Parathyroid adenoma (tissue), 2 donors: ENCODE data around the gene EXOSC7.

Experiments
- H2AFZ ChIP-seq: fragments of 300-600 bp; sonication (generic); one replicate; pipeline ENCODE4 v1.7.0; 2017; ENCODE audit warnings: antibody characterized with exemption, mild to moderate bottlenecking
- H3K27ac ChIP-seq: fragments of 300-600 bp; sonication (generic); one replicate; pipeline ENCODE4 v1.7.0; 2017
- H3K27me3 ChIP-seq: fragments of 300-600 bp; sonication (generic); one replicate; pipeline ENCODE4 v1.7.0; 2017; ENCODE audit warnings: low read length; ENCODE audit not compliant: control insufficient read depth, insufficient read depth
- H3K36me3 ChIP-seq: fragments of 300-600 bp; sonication (generic); one replicate; pipeline ENCODE4 v1.7.0; 2017; ENCODE audit warnings: low read length; ENCODE audit not compliant: control insufficient read depth, insufficient read depth
- H3K4me1 ChIP-seq: fragments of 300-600 bp; sonication (generic); one replicate; pipeline ENCODE4 v1.7.0; 2017; ENCODE audit warnings: control low read depth
- H3K4me2 ChIP-seq: fragments of 300-600 bp; sonication (generic); one replicate; pipeline ENCODE4 v1.7.0; 2017; ENCODE audit warnings: low read length
- H3K4me3 ChIP-seq: fragments of 300-600 bp; sonication (generic); one replicate; pipeline ENCODE4 v1.7.0; 2017; ENCODE audit warnings: low read depth, low read length
- H3K79me2 ChIP-seq: fragments of 300-600 bp; sonication (generic); one replicate; pipeline ENCODE4 v1.7.0; 2017; ENCODE audit warnings: control low read depth
- H3K9ac ChIP-seq: fragments of 300-600 bp; sonication (generic); one replicate; pipeline ENCODE4 v1.7.0; 2017; ENCODE audit warnings: mild to moderate bottlenecking
- H3K9me3 ChIP-seq: fragments of 300-600 bp; sonication (generic); one replicate; pipeline ENCODE4 v1.7.0; 2017; ENCODE audit warnings: low read length; ENCODE audit not compliant: control insufficient read depth
- TF ChIP-seq, protein P1 (sequence below): fragments of 300-600 bp; sonication (generic); IDR thresholded peaks from one replicate; pipeline ENCODE4 v1.7.0; 2017; ENCODE audit warnings: antibody characterized with exemption, mild to moderate bottlenecking
- donor health status: primary hyperparathyroidism.

Gene EXOSC7

DNA sequence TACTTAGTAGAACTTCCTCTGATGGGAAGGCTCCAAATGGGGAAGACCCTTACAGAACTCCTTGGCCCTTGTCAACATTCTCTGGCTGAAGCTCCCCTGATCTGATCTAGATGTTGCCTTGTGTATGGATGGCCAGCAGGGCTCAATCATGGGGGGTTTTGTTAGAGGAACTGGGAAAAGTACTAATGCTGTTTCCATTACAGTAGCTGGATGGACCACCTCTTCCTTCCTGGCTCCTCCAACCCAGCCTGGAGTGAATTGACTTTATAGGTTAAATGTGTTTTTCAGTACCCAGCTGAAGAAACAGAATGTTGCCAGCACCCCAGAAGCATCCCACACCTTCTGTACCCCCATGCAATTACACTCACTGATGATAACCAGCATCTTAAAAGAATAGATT is 27.4 kb downstream of the EXOSC7 start:
- peaks cover 6% of the 10 kb centered on the region for H3K4me1 ChIP-seq
- TF ChIP-seq, protein P1, sequence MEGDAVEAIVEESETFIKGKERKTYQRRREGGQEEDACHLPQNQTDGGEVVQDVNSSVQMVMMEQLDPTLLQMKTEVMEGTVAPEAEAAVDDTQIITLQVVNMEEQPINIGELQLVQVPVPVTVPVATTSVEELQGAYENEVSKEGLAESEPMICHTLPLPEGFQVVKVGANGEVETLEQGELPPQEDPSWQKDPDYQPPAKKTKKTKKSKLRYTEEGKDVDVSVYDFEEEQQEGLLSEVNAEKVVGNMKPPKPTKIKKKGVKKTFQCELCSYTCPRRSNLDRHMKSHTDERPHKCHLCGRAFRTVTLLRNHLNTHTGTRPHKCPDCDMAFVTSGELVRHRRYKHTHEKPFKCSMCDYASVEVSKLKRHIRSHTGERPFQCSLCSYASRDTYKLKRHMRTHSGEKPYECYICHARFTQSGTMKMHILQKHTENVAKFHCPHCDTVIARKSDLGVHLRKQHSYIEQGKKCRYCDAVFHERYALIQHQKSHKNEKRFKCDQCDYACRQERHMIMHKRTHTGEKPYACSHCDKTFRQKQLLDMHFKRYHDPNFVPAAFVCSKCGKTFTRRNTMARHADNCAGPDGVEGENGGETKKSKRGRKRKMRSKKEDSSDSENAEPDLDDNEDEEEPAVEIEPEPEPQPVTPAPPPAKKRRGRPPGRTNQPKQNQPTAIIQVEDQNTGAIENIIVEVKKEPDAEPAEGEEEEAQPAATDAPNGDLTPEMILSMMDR, result no peak
- no peaks in the 10 kb centered on the region for H3K9me3 ChIP-seq
- no peak overlapping the region for H2AFZ ChIP-seq
- no peak overlapping the region for H3K4me2 ChIP-seq
- no peaks in the 10 kb centered on the region for H3K79me2 ChIP-seq
- no peaks in the 10 kb centered on the region for H3K36me3 ChIP-seq
- H3K27ac ChIP-seq, result no peak overlapping the region
- H3K4me3 ChIP-seq, result no peak overlapping the region
- no peaks in the 10 kb centered on the region for H3K27me3 ChIP-seq
- H3K9ac ChIP-seq, result no peak overlapping the region

DNA sequence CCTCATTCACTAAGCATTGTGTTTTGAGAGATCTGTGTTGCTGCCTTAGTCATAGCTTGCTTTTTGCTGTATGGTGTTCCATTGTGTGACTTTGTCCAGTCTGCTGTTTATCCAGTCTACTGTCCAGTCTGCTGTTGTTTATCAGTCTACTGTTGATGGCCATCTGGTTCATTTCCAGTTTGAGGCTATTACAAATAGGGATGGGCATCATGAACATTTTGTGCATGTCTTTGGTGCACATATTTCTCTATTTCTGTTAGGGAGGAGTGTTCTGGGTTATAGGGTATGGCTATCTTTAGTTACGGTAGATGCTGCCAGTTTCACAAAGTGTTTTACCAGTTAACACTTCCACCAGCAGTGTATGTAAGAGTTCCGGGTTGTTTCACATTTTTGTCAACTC is 27.8 kb downstream of the EXOSC7 start:
- Histone ChIP-seq H3K9me3 (no peaks in the 10 kb centered on the region), H3K4me3 (no peak overlapping the region), H3K9ac (no peak overlapping the region), H3K79me2 (no peaks in the 10 kb centered on the region), H2AFZ (no peak overlapping the region), H3K27me3 (no peaks in the 10 kb centered on the region), H3K36me3 (no peaks in the 10 kb centered on the region), H3K27ac (no peak overlapping the region), H3K4me1 (peaks cover 6% of the 10 kb centered on the region), H3K4me2 (no peak overlapping the region)
- TF ChIP-seq, protein P1, result no peak

DNA sequence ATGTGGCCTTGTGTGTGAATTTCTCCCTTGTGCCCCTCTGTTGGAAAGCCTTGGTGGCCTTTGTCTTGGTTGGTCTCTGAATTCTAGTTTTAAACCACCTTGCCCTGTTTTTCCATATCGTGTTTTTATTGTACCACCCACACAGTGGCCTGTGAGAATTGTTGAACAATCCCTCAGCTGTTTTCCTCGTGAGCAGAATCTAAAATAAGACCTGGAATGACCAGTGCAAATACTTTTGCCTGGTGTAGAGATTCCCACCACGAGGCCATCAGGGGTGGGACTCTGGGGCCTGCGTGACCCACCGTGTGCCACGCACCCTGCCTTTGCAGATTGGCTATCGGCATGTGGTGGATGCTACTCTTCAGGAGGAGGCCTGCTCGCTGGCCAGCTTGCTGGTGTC is 31.0 kb downstream of the EXOSC7 start:
- H3K79me2 ChIP-seq, result no peaks in the 10 kb centered on the region
- H3K36me3 ChIP-seq, result no peaks in the 10 kb centered on the region
- H3K4me3 ChIP-seq, result no peak overlapping the region

DNA sequence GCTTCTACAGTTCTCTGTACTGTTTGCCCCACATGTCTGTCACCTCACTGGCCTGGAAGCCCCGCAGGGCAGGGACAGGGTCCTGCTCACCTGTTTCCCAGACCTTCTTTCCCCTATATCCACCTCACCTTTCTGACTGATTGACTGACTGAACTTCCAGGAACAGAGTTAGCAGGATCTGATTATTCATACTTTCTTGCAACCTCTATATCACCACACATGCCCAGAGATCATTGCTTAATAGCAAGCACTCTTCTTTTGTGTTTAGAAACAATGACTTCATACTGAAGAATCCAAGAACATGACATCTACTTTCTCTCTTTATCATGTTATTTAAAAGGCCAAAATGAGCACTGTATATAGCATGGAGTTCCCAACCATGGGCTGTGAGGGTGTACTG is 32.1 kb downstream of the EXOSC7 start:
- Histone ChIP-seq H2AFZ (no peak overlapping the region), H3K27ac (no peak overlapping the region), H3K79me2 (no peaks in the 10 kb centered on the region), H3K9me3 (no peaks in the 10 kb centered on the region), H3K4me3 (no peak overlapping the region), H3K36me3 (no peaks in the 10 kb centered on the region), H3K9ac (no peak overlapping the region), H3K4me2 (no peak overlapping the region), H3K27me3 (no peaks in the 10 kb centered on the region), H3K4me1 (peaks cover 24% of the 10 kb centered on the region)
- TF ChIP-seq, protein P1, result no peak

More for the DNA sequence above, 31.0 kb downstream of the EXOSC7 start:
- H3K27me3 ChIP-seq, result no peaks in the 10 kb centered on the region
- no peak overlapping the region for H3K9ac ChIP-seq
- no peaks in the 10 kb centered on the region for H3K9me3 ChIP-seq
- no peak overlapping the region for H3K27ac ChIP-seq
- no peak overlapping the region for H2AFZ ChIP-seq
- H3K4me2 ChIP-seq, result no peak overlapping the region
- TF ChIP-seq, protein P1, result no peak
- peaks cover 14% of the 10 kb centered on the region for H3K4me1 ChIP-seq

DNA sequence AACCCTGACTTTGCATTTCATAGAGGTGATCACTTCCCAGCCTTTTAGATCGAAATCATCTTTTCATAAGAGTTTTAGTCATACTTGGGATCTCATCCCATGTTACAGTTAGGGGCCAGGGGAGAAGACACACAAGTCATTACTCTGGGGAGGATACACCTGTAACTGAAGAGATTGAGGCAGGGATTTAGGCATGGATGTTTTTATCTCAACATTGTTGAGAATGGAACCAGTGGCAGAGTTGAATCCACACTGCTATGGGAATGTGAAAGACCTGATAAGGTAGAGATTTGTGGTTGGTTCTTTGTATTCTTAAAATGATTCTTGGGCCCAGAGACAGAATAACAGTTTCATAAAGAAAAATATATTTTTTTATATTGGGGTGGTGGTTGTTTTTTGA is 33.8 kb downstream of the EXOSC7 start:
- peak overlapping the region; percentile 88 for H3K27ac ChIP-seq
- no peaks in the 10 kb centered on the region for H3K9me3 ChIP-seq
- H2AFZ ChIP-seq, result no peak overlapping the region
- no peak overlapping the region for H3K4me3 ChIP-seq
- TF ChIP-seq, protein P1, result no peak
- H3K4me1 ChIP-seq, result peaks cover 29% of the 10 kb centered on the region
- no peaks in the 10 kb centered on the region for H3K36me3 ChIP-seq
- no peak overlapping the region for H3K4me2 ChIP-seq
- H3K27me3 ChIP-seq, result no peaks in the 10 kb centered on the region
- no peak overlapping the region for H3K9ac ChIP-seq
- H3K79me2 ChIP-seq, result no peaks in the 10 kb centered on the region
